Umbilical cord (tissue), 2 donors: Measurements from ENCODE around the gene ADRA2B. TPM values are rescaled to one million over a fixed set of nuclear protein-coding genes. Genes with fewer than 3 reads are reported as not detected.
A peak's percentile ranks its signal among the peaks of the same experiment; 100 is the strongest.

Experiments used
- DNase-seq: peaks from one replicate; pipeline ENCODE4 v3.0.0-alpha.2; 2015; ENCODE audit warnings: low spot score
- total RNA-seq: library from RNA; depleted of rRNA; stranded (reverse); fragments of >200 nt; gene quantifications from one replicate; pipeline ENCODE4 v1.2.3, GENCODE V29; 2014; ENCODE audit warnings: low replicate concordance; ENCODE audit not compliant: insufficient read depth

The ADRA2B gene
- total RNA-seq, 1 donor from 2014 or later = 1.9 TPM

GRCh38 chr2:96138179-96139145, 22.1 kb upstream of the ADRA2B start, which contains the start of gene ASTL:
Gene ASTL (minus strand): TSS chr2:96138502. CDS start chr2:96138436, 66 bp downstream.
- DNase-seq = peak; percentile 65

DNA sequence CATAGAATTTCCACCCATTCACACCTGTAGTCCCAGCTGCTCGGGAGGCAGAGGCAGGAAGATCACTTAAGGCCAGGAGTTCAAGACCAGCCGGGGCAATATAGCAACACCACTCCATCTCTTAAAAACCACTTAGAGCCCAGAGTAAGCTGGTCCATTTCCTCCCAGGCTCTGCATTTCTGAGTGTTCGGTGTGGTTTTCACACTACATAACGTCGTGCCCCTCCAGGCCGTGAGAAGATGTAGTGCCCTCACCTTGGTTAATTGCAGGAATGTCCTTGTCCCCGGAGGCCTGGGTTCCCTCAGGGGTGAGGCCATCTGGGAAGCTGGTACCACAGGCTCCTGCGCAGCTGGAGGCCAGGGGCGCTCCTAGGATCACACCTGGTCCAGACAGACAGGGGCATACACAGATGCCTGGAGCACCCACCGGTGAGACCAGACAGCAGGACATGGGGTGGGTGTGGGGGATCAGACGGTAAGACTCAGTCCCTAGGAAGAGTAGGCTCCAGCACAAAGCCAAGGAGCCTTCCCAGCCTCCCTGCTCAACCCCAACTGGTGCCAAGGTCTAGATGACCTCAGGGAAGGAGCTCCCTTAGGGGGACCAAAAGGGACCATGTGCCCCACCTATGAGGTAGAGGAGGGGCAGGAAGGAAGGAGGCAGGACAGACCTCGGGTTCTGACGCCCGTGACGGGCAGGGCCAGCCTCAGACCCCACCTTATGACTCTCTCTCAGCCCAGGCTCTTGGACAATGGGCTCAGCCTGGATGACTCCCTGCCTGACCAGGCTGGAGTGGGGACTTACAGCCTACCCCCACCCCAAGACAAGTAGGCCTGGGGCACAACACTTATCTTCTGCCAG, 21.2 kb upstream of the ADRA2B start:
- DNase-seq = no peak

- DNase-seq = no peak
These were observed 19.9 kb upstream of the ADRA2B start for GRCh38 chr2:96136129-96136720.

GRCh38 chr2:96135621-96136020, 19.2 kb upstream of the ADRA2B start:
- DNase-seq = no peak

DNA sequence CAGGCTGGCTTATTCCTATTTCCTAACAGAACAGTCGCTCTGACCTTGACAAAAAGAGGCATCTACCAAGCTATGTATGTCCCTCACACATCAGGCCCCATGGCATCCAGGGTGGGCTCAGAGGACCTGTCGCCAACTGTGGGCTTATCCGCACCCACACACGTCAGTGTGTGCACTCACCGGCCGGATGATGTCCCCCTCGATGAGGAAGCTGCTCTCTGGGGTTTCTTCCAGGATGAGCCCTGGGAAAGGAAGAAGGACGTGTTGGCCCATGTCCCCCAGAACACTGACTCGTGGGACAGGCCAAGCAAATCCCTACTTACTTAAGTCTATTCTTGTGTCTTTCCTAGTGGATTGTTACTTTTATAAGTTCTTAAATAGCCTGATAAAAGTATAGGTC, 18.8 kb upstream of the ADRA2B start:
- DNase-seq = no peak

DNA sequence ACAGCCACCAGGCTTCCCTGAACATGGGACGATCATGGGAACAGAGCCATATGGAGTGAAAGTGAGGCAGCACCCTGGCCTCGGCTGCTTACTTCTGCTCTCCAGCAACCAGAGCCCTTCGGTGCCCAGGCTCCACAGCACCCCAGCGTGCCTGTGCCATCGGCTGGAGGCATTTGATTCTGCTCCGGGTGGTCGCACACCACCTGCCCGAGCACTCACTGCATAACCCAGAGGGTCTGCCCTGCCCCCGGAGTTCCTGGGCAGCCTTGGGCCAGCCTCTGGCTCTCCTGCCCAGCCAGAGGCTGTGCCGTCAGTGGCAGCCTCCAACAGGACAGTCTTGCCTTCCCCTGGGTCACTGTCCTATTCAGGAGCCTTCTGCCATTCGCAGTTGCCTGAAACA, 18.1 kb upstream of the ADRA2B start:
- no peak for DNase-seq

- no peak for DNase-seq
These were observed 15.7 kb upstream of the ADRA2B start for GRCh38 chr2:96131813-96132745.

DNA sequence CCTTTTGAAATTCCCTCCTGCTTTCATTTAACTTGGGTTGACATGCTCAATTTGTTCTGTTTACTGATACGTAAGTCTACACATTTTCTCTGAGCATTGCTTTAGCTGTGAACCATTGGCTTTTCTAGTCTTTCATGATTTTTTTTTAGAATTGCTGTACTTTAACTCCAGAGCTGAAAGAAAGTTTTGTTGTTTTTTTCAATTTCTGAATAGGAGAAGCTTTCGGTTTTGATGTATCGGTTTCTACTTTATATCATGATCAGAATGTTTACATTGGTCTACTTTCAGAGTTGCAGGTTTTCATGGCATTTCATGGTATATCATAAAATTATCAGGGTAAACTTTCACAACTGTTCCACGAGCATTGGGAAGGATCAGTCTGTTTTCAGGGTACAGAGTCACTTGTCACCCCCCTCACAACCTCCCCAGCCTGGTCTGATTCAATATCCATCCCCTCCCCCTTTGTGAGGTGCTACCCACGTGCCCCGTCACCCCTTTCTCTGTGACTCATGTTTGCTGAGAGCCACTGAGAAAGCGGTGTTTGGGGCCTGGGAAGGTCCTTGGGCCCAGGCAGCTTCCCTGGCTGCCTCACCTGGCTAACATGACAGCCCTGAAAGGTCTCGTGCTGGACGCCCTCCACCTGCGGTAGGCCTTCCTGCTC, 14.9 kb upstream of the ADRA2B start:
- DNase-seq = no peak

DNA sequence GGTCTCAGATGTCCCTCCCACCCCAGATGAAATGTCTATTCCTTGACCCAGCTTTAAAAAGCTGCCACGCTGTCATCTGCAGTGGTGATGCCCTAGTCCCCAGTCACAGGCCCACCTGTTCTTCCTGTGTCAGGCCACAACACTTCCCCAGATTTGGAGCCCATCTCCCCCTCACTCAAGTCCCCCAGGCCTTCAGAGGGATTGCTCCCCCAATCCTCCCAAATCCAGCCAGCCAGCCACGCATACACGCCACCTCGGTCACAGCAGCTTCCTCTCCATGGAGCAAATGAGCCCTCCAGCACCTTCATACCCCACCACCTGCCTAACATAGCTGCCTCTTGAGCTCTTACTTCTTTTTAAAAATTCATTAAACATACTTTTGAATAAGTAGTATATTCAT, 14.1 kb upstream of the ADRA2B start:
- no peak for DNase-seq

GRCh38 chr2:96129528-96130120, 13.3 kb upstream of the ADRA2B start:
- DNase-seq = no peak

- DNase-seq = no peak
These were observed 12.1 kb upstream of the ADRA2B start for GRCh38 chr2:96128456-96128855.

DNA sequence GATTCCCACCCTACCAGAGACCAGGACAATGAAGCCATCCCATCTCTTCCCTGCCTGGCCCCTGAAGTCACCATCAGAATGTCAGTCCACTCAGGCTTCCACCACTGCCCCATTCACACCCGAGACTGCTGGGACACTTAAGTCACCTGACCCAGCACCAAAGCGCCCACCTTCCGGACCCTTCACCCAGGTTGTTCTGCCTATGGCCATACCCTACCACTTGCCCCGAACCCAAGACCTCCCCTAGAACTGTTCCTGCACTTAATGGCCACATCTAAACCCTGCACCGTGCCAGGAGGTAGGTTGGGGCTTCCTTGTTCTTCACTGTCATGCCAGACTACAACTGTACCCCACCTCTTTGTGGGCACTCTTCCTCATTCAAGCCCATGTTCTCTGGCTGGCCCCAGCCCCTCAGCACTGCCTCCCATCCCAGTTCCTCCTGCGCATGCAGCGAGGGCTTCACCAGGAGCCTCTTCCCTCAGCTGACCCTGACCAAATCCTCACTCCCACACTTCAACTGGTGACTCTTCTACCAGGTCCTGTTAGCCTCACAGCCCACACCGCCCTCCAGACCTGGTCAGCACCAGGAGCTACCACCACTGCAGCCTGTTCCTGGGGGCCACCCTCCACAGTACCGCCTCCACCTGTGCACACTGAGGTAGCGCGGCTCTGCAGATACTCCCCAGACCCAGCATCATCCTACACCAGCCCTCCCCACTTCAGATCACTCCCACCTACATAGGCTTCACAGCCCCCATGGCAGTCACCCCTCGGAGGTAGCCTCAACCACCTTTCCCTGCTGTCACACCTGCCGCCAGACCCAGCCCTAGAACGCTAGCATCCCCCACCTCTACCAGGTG, 8.3 kb upstream of the ADRA2B start:
- no peak for DNase-seq

DNA sequence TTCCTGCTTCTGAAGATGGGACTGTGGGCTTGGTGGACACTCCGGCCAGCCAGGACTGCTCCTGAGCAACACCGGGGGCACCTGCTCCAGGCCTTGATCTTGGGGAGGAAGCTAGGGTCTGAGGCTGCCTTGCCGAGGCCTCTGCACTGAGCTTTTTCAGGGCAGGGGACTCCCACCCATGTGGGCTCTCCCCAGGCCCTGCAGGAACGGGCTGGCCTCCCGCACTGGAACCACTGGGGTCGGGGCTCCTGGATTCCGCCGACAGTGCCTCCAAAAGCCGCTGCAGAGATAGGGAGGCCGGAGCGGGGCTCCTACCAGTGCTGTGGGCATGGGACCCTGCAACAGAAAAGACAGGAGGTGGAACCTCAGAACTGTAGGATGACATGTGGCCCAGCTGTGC, 7.6 kb upstream of the ADRA2B start:
- DNase-seq = no peak

DNA sequence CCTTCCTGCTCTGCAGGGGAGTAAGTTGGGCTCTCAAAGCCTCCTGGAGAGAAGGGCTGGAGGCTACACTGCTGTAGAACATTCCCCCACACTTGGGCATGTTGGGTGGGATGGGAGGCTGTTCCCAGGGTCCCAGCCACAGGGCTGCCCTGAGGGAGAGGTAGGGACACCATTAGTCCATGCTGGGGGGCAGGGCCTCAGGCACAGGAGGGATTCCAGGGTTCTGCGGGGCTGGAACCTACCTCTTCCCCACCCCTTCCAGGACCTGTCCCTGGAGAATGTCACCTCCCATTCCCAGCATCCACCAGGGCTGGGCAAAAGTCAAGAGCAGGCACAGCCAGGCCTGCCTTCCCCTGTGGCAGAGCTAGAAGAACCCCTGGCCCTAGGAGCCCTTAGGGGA, 6.9 kb upstream of the ADRA2B start:
- no peak for DNase-seq

GRCh38 chr2:96122391-96122790, 6.0 kb upstream of the ADRA2B start:
- no peak for DNase-seq

DNA sequence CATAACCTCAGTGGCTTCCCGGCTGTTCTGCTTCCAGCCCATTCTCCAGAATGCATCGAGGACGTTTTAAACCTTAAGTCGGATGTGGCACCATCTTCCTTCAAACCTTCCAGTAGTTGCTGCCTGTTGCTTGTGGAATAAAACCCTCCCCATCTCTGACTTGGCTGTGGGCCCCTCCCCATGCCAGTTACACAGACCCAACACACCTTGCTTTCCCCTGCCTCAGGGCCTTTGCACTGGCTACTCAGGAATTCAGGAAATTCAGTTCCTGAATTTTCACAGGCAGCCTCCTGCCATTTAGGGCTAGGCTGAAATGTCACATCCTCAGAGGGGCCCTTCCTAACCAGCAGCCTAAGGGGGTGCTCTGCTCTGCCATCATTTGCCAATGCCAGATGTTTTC, 5.0 kb upstream of the ADRA2B start:
- no peak for DNase-seq

- no peak for DNase-seq
These were observed 4.6 kb upstream of the ADRA2B start for GRCh38 chr2:96120991-96121390.

DNA sequence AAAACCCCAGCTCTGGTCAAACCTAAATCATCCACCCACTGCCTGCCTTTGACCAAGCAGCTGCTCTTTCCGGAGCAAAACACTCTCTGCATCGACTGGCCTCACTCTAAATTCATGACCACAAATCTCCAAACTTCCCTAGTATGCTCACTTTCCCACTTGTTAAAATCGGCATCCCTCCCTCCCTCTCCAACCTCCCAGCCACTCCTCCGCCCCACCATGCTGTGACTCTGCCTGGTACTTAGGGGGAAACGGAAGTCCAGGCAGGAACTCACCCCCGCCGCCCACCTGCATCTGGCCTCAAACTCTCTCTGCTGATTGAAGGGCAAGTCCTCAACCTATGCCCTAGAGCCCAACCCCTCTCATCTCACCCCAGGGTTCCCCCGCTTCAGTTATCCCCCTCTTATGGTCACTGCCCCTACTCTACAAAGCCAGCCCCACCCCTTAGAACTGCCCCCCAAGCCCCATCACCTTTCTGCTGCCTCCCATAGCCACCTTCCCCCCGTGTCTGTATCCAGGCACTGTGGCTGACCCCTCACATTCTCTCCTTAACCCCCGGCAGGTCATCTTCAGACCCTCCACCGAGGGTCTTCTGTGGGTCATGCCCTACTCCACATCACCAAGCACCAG, 3.8 kb upstream of the ADRA2B start:
- no peak for DNase-seq

GRCh38 chr2:96119389-96119751, 3.0 kb upstream of the ADRA2B start:
- no peak for DNase-seq
